GM12878 (cell line): ENCODE data around the gene NPAS3. TPM values are rescaled to one million over a fixed set of nuclear protein-coding genes. Genes with fewer than 3 reads are reported as not detected.
A peak's percentile ranks its signal among the peaks of the same experiment; 100 is the strongest.

Source experiments
- ATAC-seq: fragments of 200-7000 bp; cut with Tn5 transposase; 3 replicates; pipeline ENCODE4 v1.9.1; 2020; ENCODE audit warnings: mild to moderate bottlenecking, moderate library complexity
- BruUV-seq: library from RNA; stranded (reverse); fragments of 400-500 nt; replicated peaks from 2 replicates; lab custom pipeline; 2021; lab: Mats Ljungman, UMichigan
- CTCF ChIA-PET: fragments of 300-600 bp; sonication (Branson Sonifier 250); formaldehyde crosslinking; extraction: SDS; loops from one replicate; lab custom pipeline; 2021; ENCODE audit warnings: inconsistent platforms; lab: Yijun Ruan, JAX
- POLR2A ChIA-PET: fragments of 350-600 bp; formaldehyde crosslinking; extraction: SDS; loops from one replicate; lab custom pipeline; 2021; ENCODE audit warnings: inconsistent platforms; lab: Charles Lee
- RAD21 ChIA-PET: fragments of 300-600 bp; sonication (Branson Sonifier 250); formaldehyde crosslinking; loops from one replicate; lab custom pipeline; 2023; ENCODE audit warnings: antibody characterized with exemption; ENCODE audit not compliant: unreplicated experiment; lab: Charles Lee
- SMC1A ChIA-PET: fragments of 300-600 bp; sonication (Branson Sonifier 250); formaldehyde crosslinking; loops from one replicate; lab custom pipeline; 2023; ENCODE audit not compliant: unreplicated experiment, uncharacterized antibody; lab: Charles Lee
- DNase-seq: peaks from one replicate; pipeline ENCODE4 v3.0.0-alpha.2; 2011; ENCODE audit warnings: low read depth, low spot score
- FAIRE-seq: peaks from 3 replicates; lab custom pipeline; 2011; peaks lifted over from hg19 to GRCh38; lab: Jason Lieb, UNC
- H2AFZ ChIP-seq: 2 replicates; pipeline ENCODE4 v1.6.0; 2011; ENCODE audit warnings: low read depth, low read length, control low read depth; ENCODE audit not compliant: control insufficient read depth
- H3K27ac ChIP-seq: 2 replicates; pipeline ENCODE4 v1.5.1; 2011; ENCODE audit warnings: control low read depth; ENCODE audit not compliant: control insufficient read depth, insufficient read depth
- H3K27me3 ChIP-seq, 2 experiments: replicated peaks in 1 of 2; 2 replicates each; pipeline versions ENCODE4 v1.6.0 to v1.6.1; 2011; ENCODE audit warnings: low read length in 1 of 2; ENCODE audit not compliant: control insufficient read depth in 2 of 2, insufficient read depth in 2 of 2
- H3K36me3 ChIP-seq, 2 experiments: 2 replicates each; pipeline ENCODE4 v1.5.1; 2011; ENCODE audit warnings: low read length in 1 of 2; ENCODE audit not compliant: control insufficient read depth in 2 of 2, insufficient read depth in 2 of 2
- H3K4me1 ChIP-seq: 2 replicates; pipeline ENCODE4 v1.6.1; 2011; ENCODE audit warnings: mild to moderate bottlenecking, low read length, moderate library complexity, mixed read lengths; ENCODE audit not compliant: control insufficient read depth, insufficient read depth
- H3K4me2 ChIP-seq: 2 replicates; pipeline ENCODE4 v1.6.0; 2011; ENCODE audit warnings: control low read depth; ENCODE audit not compliant: control insufficient read depth, insufficient read depth
- H3K4me3 ChIP-seq: fragments of 200-600 bp; sonication (generic); 2 replicates; pipeline ENCODE4 v1.5.1; 2016
- H3K79me2 ChIP-seq: 2 replicates; pipeline ENCODE4 v1.6.0; 2011; ENCODE audit warnings: low read length; ENCODE audit not compliant: control insufficient read depth, insufficient read depth
- H3K9ac ChIP-seq: 2 replicates; pipeline ENCODE4 v1.8.0; 2011; ENCODE audit warnings: low read length, control low read depth, mixed read lengths; ENCODE audit not compliant: control insufficient read depth, insufficient read depth
- H3K9me3 ChIP-seq: replicated peaks from 3 replicates; pipeline ENCODE4 v1.5.1; 2011; ENCODE audit warnings: mild to moderate bottlenecking, low read length; ENCODE audit not compliant: control insufficient read depth, insufficient read depth
- H4K20me1 ChIP-seq: 2 replicates; pipeline ENCODE4 v1.6.0; 2011; ENCODE audit not compliant: control insufficient read depth, insufficient read depth
- BRCA1 ChIP-seq: IDR thresholded peaks from 2 replicates; pipeline ENCODE4 v1.6.1; 2011; ENCODE audit warnings: low read depth, low read length, improper control_type of control experiment
- CHD4 ChIP-seq: fragments of 200-600 bp; sonication (generic); IDR thresholded peaks from 2 replicates; pipeline ENCODE4 v1.6.1; 2016; ENCODE audit warnings: mild to moderate bottlenecking
- IKZF2 ChIP-seq, 2 experiments: fragments of 450-650 bp; IDR thresholded peaks; 2 replicates each; pipeline ENCODE4 v1.6.1; 2017; ENCODE audit warnings: mild to moderate bottlenecking in 2 of 2, moderate library complexity in 2 of 2
- LARP7 ChIP-seq: fragments of 450-650 bp; IDR thresholded peaks from 2 replicates; pipeline ENCODE4 v1.6.1; 2017; ENCODE audit warnings: mild to moderate bottlenecking
- RFX5 ChIP-seq: IDR thresholded peaks from 2 replicates; pipeline ENCODE4 v1.6.1; 2011; ENCODE audit warnings: low read depth, low read length, improper control_type of control experiment
- SPI1 ChIP-seq: IDR thresholded peaks from 2 replicates; pipeline ENCODE4 v1.6.1; 2011; ENCODE audit warnings: low read depth, mild to moderate bottlenecking, low read length, moderate library complexity, borderline replicate concordance; ENCODE audit not compliant: insufficient read depth
- ZBTB40 ChIP-seq: fragments of 450-650 bp; IDR thresholded peaks from 2 replicates; pipeline ENCODE4 v1.6.1; 2016; ENCODE audit warnings: mild to moderate bottlenecking, moderate library complexity, borderline replicate concordance
- WGBS: methylation state at CpG from one replicate; pipeline ENCODE4 v1.1.6; 2016; ENCODE audit warnings: low lambda C conversion rate; ENCODE audit not compliant: insufficient replicate concordance, insufficient coverage; ENCODE audit errors: missing lambda C conversion rate; 5-methylcytosine and 5-hydroxymethylcytosine counted together
- in situ Hi-C: fragments of 300-500 bp; cut with MboI; formaldehyde crosslinking; loops from 9 replicates; pipeline ENCODE4 v1.14.3; 2018; ENCODE audit warnings: mixed read lengths
- intact Hi-C: fragments of 100-400 bp; cut with micrococcal nuclease; formaldehyde crosslinking; loops from one replicate; pipeline ENCODE4 v1.14.2; 2022; ENCODE audit not compliant: unreplicated experiment
- polyA plus RNA-seq, 11 experiments: library from polyadenylated mRNA; depleted of rRNA in 4 of 11; unstranded in 6 of 11; stranded (reverse) in 5 of 11; fragments of >200 nt; fragmentation: Nextera tagmentation in 4 of 11; fragmentation: Illumina TruSeq in 1 of 11; extraction: Ambion mirVana in 4 of 11; extraction: Trizol in 1 of 11; gene quantifications; 1 replicate in 1 of 11; 2 replicates in 10 of 11; pipeline versions ENCODE4 v1.2.1 to v1.2.3, GENCODE V29; 2011 to 2016; ENCODE audit warnings: inconsistent platforms in 2 of 11, missing spikeins in 2 of 11, low read depth in 1 of 11
- total RNA-seq, 4 experiments: library from RNA; depleted of rRNA in 3 of 4; stranded (reverse); fragments of >200 nt in 3 of 4; fragmentation: Illumina TruSeq in 1 of 4; extraction: Trizol in 1 of 4; gene quantifications; 2 replicates each; pipeline versions ENCODE4 v1.2.1 to v1.2.3, GENCODE V29; 2013 to 2021

NPAS3 gene
- total and polyA plus RNA-seq, 10 of the 15 experiments (the other 5 are each of a cell fraction or from before 2014, with no cell fraction given) = under 0.01 to 2.7 (median 0.03) TPM; not detected in 6

GRCh38 chr14:32968972-32969544 lies 30.4 kb downstream of the NPAS3 start (continued):
- TF ChIP-seq CHD4 = no peak
- no peak for TF ChIP-seq IKZF2 (IDR thresholded peaks at IDR 0.05)
- no peak for TF ChIP-seq ZBTB40
- TF ChIP-seq LARP7 = no peak
- no peak for TF ChIP-seq RFX5

- no peak for TF ChIP-seq BRCA1
- peak; percentile 84 for TF ChIP-seq SPI1
- TF ChIP-seq, all 136 proteins: peak for 1
- intact Hi-C loops (no loop called here), in situ Hi-C loops (no loop called here)
- Histone ChIP-seq H3K36me3 (no peaks in the 10 kb centered on the region), H3K9ac (no peak overlapping the region), H3K4me3 (no peak overlapping the region), H3K4me1 (no peaks in the 10 kb centered on the region), H3K27ac (no peak overlapping the region), H3K4me2 (no peak overlapping the region), H2AFZ (no peak overlapping the region), H4K20me1 (no peaks in the 10 kb centered on the region), H3K27me3 (no peaks in the 10 kb centered on the region), H3K9me3 (no peaks in the 10 kb centered on the region), H3K79me2 (no peaks in the 10 kb centered on the region)
- ChIA-PET SMC1A (no interaction called here), POLR2A (no interaction called here), RAD21 (no interaction called here), CTCF (interaction anchor here (1.0 kb wide), 1 partner anchor 57 kb away, joined by 3 read pairs; no protein-coding TSS in a partner anchor)
- FAIRE-seq = no peak
- DNase-seq = no peak
- no TSS peak for BruUV-seq
- no peak for ATAC-seq
- WGBS = 33% methylated on average over 2 of the region's 2 CpGs
Measured at GRCh38 chr14:32977913-32978312, 39.2 kb downstream of the NPAS3 start.
